Small intestine (tissue), 7 donors: ENCODE measurements around the gene FAM219A. TPM values are rescaled to one million over a fixed set of nuclear protein-coding genes. Genes with fewer than 3 reads are reported as not detected.
"Not testable (repeated sequence)": the region's sequence is repeated elsewhere in the genome, so short reads cannot be mapped to it uniquely, and the experiment has no call there.

Experiments used
- DNase-seq, 2 donors: peaks; one replicate each; pipeline versions ENCODE4 v3.0.0 to v3.0.0-alpha.2; 2013
- FAIRE-seq: peaks from 2 replicates; lab custom pipeline; 2012; peaks lifted over from hg19 to GRCh38; lab: Jason Lieb, UNC
- H3K27ac ChIP-seq, 3 donors: one replicate each; pipeline ENCODE4 v1.5.1; 2013; ENCODE audit warnings: low read length in 2 of 3, mild to moderate bottlenecking in 2 of 3, control low read depth in 1 of 3, inconsistent platforms in 1 of 3, low read depth in 1 of 3, moderate library complexity in 1 of 3
- H3K27me3 ChIP-seq, 3 donors: one replicate each; pipeline ENCODE4 v1.6.1; 2013; ENCODE audit warnings: low read length in 3 of 3, inconsistent platforms in 1 of 3; ENCODE audit not compliant: control insufficient read depth in 3 of 3, insufficient read depth in 3 of 3
- H3K36me3 ChIP-seq, 3 donors: one replicate each; pipeline ENCODE4 v1.6.1; 2013; ENCODE audit warnings: low read length in 3 of 3, inconsistent platforms in 1 of 3, low read depth in 1 of 3, mild to moderate bottlenecking in 1 of 3, moderate library complexity in 1 of 3; ENCODE audit not compliant: control insufficient read depth in 3 of 3, insufficient read depth in 2 of 3
- H3K4me1 ChIP-seq, 3 donors: one replicate each; pipeline ENCODE4 v1.6.1; 2013; ENCODE audit warnings: low read length in 2 of 3, inconsistent platforms in 1 of 3, low read depth in 1 of 3, mild to moderate bottlenecking in 1 of 3, moderate library complexity in 1 of 3; ENCODE audit not compliant: control insufficient read depth in 3 of 3, insufficient read depth in 2 of 3
- H3K4me3 ChIP-seq, 3 donors: one replicate each; pipeline ENCODE4 v1.5.1; 2013; ENCODE audit warnings: low read length in 3 of 3, control low read depth in 1 of 3, inconsistent platforms in 1 of 3, low read depth in 1 of 3, mild to moderate bottlenecking in 1 of 3, moderate library complexity in 1 of 3
- H3K9me3 ChIP-seq, 2 donors: one replicate each; pipeline ENCODE4 v1.6.1; 2013; ENCODE audit warnings: low read depth in 1 of 2, low read length in 1 of 2; ENCODE audit not compliant: control insufficient read depth in 2 of 2, insufficient read depth in 1 of 2
- WGBS, 3 donors: extraction: QIAGEN DNeasy Blood & Tissue Kit; methylation state at CpG; one replicate each; pipeline ENCODE4 v1.1.7; 2013; 5-methylcytosine and 5-hydroxymethylcytosine counted together
- polyA plus RNA-seq, 4 donors: library from polyadenylated mRNA; stranded (reverse) in 3 of 4; unstranded in 1 of 4; fragments of 200-250 nt in 3 of 4; fragments of 120-200 nt in 1 of 4; gene quantifications; one replicate each; pipeline versions ENCODE4 v1.2.1 to v1.2.3, GENCODE V29; 2013
- donor health status: healthy with polysubstance abuse.
- donor health status: control.
- donor health status: control.
- donor health status: Bipolar disorder and iron deficiency.
- donor health status: healthy.

The FAM219A gene
- polyA plus RNA-seq, 4 donors = 2.7 to 9.0 (median 4.5) TPM

DNA sequence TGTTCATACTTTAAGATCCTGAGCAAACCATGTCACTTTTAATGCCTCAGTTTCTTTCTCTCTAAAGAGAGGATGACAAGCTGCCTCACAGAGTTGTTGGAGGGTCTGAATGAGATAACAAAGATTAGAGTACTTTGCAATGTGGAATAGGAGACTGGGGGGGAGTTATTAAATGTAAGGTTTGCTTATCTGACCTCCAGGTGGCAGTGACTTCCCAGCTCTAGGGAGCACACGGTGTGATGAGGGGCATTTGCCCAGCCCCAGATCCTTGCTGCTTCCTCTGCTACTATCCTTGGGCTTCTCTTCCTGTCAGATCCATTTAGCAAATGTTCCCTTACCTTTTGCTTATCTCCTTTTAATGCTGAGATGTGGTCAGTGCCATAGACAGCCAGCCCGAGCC lies 33.7 kb upstream of the FAM219A start:
- H3K9me3 ChIP-seq = no peaks in the 10 kb centered on the region
- H3K27me3 ChIP-seq = peaks cover 0 to 10% (median 0%) of the 10 kb centered on the region in 3 donors
- H3K27ac ChIP-seq = no peak overlapping the region
- DNase-seq = no peak
- H3K36me3 ChIP-seq = no peaks in the 10 kb centered on the region
- no peak for FAIRE-seq
- H3K4me3 ChIP-seq = no peak overlapping the region
- H3K4me1 ChIP-seq = no peaks in the 10 kb centered on the region
- WGBS, 3 donors = 9 to 37% (median 30%) methylated on average over 2 of the region's 2 CpGs

DNA sequence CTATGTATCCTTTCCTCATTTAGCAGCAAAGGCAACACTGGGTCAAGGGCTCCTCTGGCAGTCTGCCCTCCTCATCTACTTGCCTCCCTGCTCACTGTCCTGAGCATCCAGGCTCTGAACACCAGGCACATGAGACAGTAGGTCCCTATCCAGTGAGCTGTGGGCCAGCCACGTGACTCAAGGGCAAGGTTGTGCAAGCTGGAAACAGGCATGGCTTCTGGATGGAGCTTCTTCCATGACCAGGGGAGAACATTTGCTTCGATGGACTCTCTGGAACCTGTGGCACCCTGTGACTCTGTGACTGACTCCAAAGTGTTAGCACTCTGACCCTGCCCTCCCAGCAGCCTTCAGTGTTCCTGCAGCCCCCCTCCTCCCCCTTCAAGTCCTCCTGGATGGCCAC lies 33.2 kb upstream of the FAM219A start:
- Histone ChIP-seq H3K4me3 (no peak overlapping the region), H3K4me1 (no peaks in the 10 kb centered on the region), H3K36me3 (no peaks in the 10 kb centered on the region), H3K27me3 (peaks cover 0 to 10% (median 0%) of the 10 kb centered on the region in 3 donors), H3K27ac (no peak overlapping the region), H3K9me3 (no peaks in the 10 kb centered on the region)
- no peak for DNase-seq
- WGBS, 3 donors = 41 to 47% (median 43%) methylated on average over 2 of the region's 2 CpGs
- no peak for FAIRE-seq

DNA sequence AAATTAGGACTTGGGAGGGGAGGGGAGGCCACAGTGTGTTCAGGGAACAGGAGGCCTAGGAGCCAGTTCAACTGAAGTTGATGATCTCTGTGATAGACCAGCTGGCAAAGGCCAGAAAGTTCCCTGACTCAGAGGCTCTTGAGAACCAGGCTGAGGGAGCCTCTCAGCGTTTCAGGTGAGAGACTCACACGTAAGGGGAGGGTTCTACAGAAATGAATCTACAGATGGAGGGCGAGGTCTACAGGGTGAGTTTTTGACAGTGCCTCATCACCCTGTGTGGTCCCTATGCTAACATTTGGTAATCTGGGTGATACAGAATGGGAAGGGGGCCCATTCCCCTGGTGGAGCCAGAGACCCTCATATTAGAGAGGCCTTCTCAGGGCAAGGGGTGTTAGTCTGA lies 32.4 kb upstream of the FAM219A start:
- Histone ChIP-seq H3K4me3 (no peak overlapping the region), H3K4me1 (no peaks in the 10 kb centered on the region), H3K9me3 (no peaks in the 10 kb centered on the region), H3K27me3 (peaks cover 0 to 10% (median 0%) of the 10 kb centered on the region in 3 donors), H3K27ac (no peak overlapping the region), H3K36me3 (no peaks in the 10 kb centered on the region)
- FAIRE-seq (no peak), DNase-seq (no peak)
- whole genome bisulfite sequencing, 3 donors = 59 to 78% (median 60%) methylated on average over 3 of the region's 3 CpGs

DNA sequence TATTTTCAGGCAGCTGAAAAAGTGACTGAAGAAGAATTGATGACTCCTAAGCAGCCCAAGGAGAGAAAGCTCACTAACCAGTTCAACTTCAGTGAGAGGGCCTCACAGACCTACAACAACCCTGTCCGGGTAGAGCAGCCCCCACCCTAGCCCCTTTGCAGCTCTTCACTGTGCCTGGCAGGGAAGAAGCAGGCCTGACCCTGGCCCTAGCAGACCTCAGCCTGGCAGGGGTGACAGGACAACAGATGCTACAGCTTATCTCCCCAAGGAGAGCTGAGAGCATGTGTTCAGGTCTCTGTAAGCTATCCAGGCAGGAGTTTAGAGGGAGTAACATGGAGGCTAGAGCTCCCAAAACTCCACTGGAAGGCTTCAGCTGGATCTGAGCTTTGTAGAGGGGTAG lies 32.0 kb upstream of the FAM219A start:
- Histone ChIP-seq H3K4me1 (no peaks in the 10 kb centered on the region), H3K27me3 (peaks cover 0 to 10% (median 0%) of the 10 kb centered on the region in 3 donors), H3K4me3 (no peak overlapping the region), H3K9me3 (no peaks in the 10 kb centered on the region), H3K36me3 (no peaks in the 10 kb centered on the region), H3K27ac (no peak overlapping the region)
- no peak for FAIRE-seq
- DNase-seq = no peak
- 42 to 81% (median 69%) methylated on average over 1 of the region's 1 CpG for WGBS, 3 donors

- Histone ChIP-seq H3K27ac (no peak overlapping the region), H3K27me3 (peaks cover 0 to 10% (median 0%) of the 10 kb centered on the region in 3 donors), H3K36me3 (no peaks in the 10 kb centered on the region), H3K4me3 (no peak overlapping the region), H3K9me3 (no peaks in the 10 kb centered on the region), H3K4me1 (no peaks in the 10 kb centered on the region)
- no peak for DNase-seq
- no peak for FAIRE-seq
- WGBS, 3 donors = 49 to 56% (median 51%) methylated on average over 3 of the region's 3 CpGs
Observed at GRCh38 chr9:34486572-34486971, 28.2 kb upstream of the FAM219A start.

DNA sequence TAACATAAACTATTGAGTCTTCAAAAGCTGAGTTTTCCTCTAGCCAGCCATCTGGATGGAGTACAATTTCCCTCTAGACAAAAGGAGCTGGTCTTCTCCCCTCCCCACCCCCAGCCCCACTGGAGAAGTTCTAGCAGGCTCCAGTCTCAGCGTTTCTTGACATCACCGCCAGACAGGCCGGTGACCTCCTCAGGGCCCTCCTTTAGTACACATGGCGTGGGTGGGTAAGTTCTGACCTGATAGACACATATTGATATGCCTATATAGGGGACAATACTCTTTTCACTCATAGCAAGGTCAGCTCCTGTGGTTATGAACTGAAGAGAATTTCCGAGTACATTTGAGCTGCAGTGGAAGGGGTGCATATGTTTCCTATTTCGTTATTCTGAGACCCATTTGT lies 27.5 kb upstream of the FAM219A start:
- DNase-seq = no peak
- Histone ChIP-seq H3K9me3 (no peaks in the 10 kb centered on the region), H3K4me1 (no peaks in the 10 kb centered on the region), H3K4me3 (no peak overlapping the region), H3K36me3 (no peaks in the 10 kb centered on the region), H3K27ac (no peak overlapping the region), H3K27me3 (peaks cover 0 to 8% (median 0%) of the 10 kb centered on the region in 3 donors)
- WGBS, 3 donors = 61 to 68% (median 65%) methylated on average over 6 of the region's 6 CpGs
- FAIRE-seq = no peak

GRCh38 chr9:34484678-34485077 lies 26.3 kb upstream of the FAM219A start:
- Histone ChIP-seq H3K4me1 (no peaks in the 10 kb centered on the region), H3K36me3 (no peaks in the 10 kb centered on the region), H3K27me3 (peaks cover 0 to 4% (median 0%) of the 10 kb centered on the region in 3 donors), H3K4me3 (no peak overlapping the region), H3K9me3 (no peaks in the 10 kb centered on the region), H3K27ac (no peak overlapping the region)
- FAIRE-seq = no peak
- DNase-seq = no peak

DNA sequence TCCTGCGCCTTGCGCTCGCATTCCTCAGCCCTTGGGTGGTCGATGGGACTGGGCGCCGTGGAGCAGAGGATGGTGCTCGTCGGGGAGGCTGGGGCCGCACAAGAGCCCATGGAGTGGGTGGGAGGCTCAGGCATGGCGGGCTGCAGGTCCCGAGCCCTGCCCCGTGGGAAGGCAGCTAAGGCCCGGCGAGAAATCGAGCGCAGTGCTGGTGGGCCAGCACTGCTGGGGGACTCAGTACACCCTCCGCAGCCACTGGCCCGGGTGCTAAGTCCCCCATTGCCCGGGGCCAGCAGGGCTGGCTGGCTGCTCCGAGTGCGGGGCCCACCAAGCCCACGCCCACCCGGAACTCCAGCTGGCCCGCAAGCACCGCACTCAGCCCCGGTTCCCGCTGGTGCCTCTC lies 24.4 kb upstream of the FAM219A start:
- H3K4me3 ChIP-seq = not testable (repeated sequence)

GRCh38 chr9:34481620-34482019 lies 23.2 kb upstream of the FAM219A start:
- not testable (repeated sequence) for H3K4me3 ChIP-seq, H3K4me1 ChIP-seq, H3K27me3 ChIP-seq, H3K36me3 ChIP-seq, DNase-seq, H3K9me3 ChIP-seq, FAIRE-seq, H3K27ac ChIP-seq
- 65 to 71% (median 69%) methylated on average over 13 of the region's 13 CpGs for WGBS, 3 donors

More for the DNA sequence above, 24.4 kb upstream of the FAM219A start:
- H3K4me1 ChIP-seq, FAIRE-seq, H3K36me3 ChIP-seq, H3K27me3 ChIP-seq, H3K27ac ChIP-seq, H3K9me3 ChIP-seq, DNase-seq: not testable (repeated sequence)
- WGBS, 3 donors = 91 to 96% (median 96%) methylated on average over 12 to 27 of the region's 27 CpGs
